Astrocyte of the cerebellum (primary cell): ENCODE results near the gene HOGA1.
"Not testable (repeated sequence)": the region's sequence is repeated elsewhere in the genome, so short reads cannot be mapped to it uniquely, and the experiment has no call there.

ENCODE experiments used
- DNase-seq: peaks from one replicate; pipeline ENCODE4 v3.0.0-alpha.2; 2011; ENCODE audit warnings: low read depth
- H3K4me3 ChIP-seq: 2 replicates; pipeline ENCODE4 v1.5.1; 2011; ENCODE audit warnings: mild to moderate bottlenecking, low read depth, low read length, moderate library complexity
- CTCF ChIP-seq: IDR thresholded peaks from 2 replicates; pipeline ENCODE4 v1.5.1; 2012; ENCODE audit warnings: low read length, low read depth, moderate library complexity, mild to moderate bottlenecking; ENCODE audit errors: missing control alignments
- in situ Hi-C: cut with HindIII; loops from 2 replicates; pipeline ENCODE4 v1.10.0; 2017; ENCODE audit warnings: low sequenced_read_pairs

The HOGA1 gene

GRCh38 chr10:97644936-97645335 lies 60.7 kb downstream of the HOGA1 start:
- TF ChIP-seq CTCF, result no peak
- in situ Hi-C loops, result no loop called here
- no peak for DNase-seq
- H3K4me3 ChIP-seq, result no peak overlapping the region

GRCh38 chr10:97647556-97647955 lies 63.4 kb downstream of the HOGA1 start:
- H3K4me3 ChIP-seq, result no peak overlapping the region
- no peak for DNase-seq
- in situ Hi-C loops, result no loop called here
- TF ChIP-seq CTCF, result no peak

GRCh38 chr10:97648562-97649404 lies 64.6 kb downstream of the HOGA1 start:
- DNase-seq, result no peak
- in situ Hi-C loops, result no loop called here
- no peak overlapping the region for H3K4me3 ChIP-seq
- no peak for TF ChIP-seq CTCF

- not testable (repeated sequence) for DNase-seq
Observed at GRCh38 chr10:97649405-97649750, 65.2 kb downstream of the HOGA1 start.

GRCh38 chr10:97650726-97651125 lies 66.5 kb downstream of the HOGA1 start:
- TF ChIP-seq CTCF, result no peak
- no peak overlapping the region for H3K4me3 ChIP-seq
- no peak for DNase-seq
- in situ Hi-C loops, result no loop called here

More at GRCh38 chr10:97649405-97649750, 65.2 kb downstream of the HOGA1 start:
- H3K4me3 ChIP-seq, in situ Hi-C loops: not testable (repeated sequence)

- in situ Hi-C loops, result no loop called here
- no peak overlapping the region for H3K4me3 ChIP-seq
Observed at GRCh38 chr10:97651773-97652172, 67.6 kb downstream of the HOGA1 start.

More at GRCh38 chr10:97651773-97652172, 67.6 kb downstream of the HOGA1 start:
- TF ChIP-seq CTCF, result no peak
- no peak for DNase-seq
